SU-DHL-6 (cell line): ENCODE results near the gene PHAF1.

Experiments used
- EZH2phosphoT487 ChIP-seq: fragments of 200-600 bp; sonication (generic), shearing (Covaris generic); conservative IDR thresholded peaks from 2 replicates; pipeline ENCODE4 v1.6.1; 2018; ENCODE audit warnings: mild to moderate bottlenecking, antibody characterized with exemption, low read length, moderate library complexity, mixed read lengths
- TF ChIP-seq, protein P1 (sequence below): fragments of 200-600 bp; sonication (generic); IDR thresholded peaks from one replicate; pipeline ENCODE4 v1.5.1; 2017; ENCODE audit warnings: antibody characterized with exemption, mild to moderate bottlenecking, low read length, moderate library complexity; ENCODE audit not compliant: insufficient read depth, poor library complexity, severe bottlenecking

DNA sequence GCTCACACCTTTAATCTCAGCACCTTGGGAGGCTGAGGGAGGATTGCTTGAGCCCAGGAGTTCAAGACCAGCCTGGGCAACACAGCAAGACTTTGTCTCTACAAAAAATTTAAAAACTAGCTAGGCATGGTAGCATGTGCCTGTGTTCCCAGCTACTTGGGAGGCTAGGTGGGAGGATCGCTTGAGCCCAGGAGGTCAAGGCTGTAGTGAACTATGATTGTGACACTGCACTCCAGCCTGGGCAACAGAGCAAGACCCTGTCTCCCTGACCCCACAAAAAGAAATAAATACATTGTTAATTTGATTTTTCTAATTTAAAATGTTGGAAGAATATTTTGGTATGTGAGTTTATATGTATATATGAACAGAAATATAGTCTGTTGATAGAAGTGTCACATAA lies 22.4 kb upstream of the PHAF1 start:
- TF ChIP-seq, protein P1, sequence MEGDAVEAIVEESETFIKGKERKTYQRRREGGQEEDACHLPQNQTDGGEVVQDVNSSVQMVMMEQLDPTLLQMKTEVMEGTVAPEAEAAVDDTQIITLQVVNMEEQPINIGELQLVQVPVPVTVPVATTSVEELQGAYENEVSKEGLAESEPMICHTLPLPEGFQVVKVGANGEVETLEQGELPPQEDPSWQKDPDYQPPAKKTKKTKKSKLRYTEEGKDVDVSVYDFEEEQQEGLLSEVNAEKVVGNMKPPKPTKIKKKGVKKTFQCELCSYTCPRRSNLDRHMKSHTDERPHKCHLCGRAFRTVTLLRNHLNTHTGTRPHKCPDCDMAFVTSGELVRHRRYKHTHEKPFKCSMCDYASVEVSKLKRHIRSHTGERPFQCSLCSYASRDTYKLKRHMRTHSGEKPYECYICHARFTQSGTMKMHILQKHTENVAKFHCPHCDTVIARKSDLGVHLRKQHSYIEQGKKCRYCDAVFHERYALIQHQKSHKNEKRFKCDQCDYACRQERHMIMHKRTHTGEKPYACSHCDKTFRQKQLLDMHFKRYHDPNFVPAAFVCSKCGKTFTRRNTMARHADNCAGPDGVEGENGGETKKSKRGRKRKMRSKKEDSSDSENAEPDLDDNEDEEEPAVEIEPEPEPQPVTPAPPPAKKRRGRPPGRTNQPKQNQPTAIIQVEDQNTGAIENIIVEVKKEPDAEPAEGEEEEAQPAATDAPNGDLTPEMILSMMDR, result no peak
- TF ChIP-seq EZH2phosphoT487, result no peak
